ENCODE data around the gene CEP112.
"Not testable (repeated sequence)": the region's sequence is repeated elsewhere in the genome, so short reads cannot be mapped to it uniquely, and the experiment has no call there.

CEP112 gene

GRCh38 chr17:66088173-66088572, 103.8 kb downstream of the CEP112 start:
- H3K27me3 Mint-ChIP-seq, result no peaks in the 10 kb centered on the region
- H3K9me3 Mint-ChIP-seq, result peaks cover 14% of the 10 kb centered on the region
- H3K4me3 Mint-ChIP-seq, result no peak overlapping the region

GRCh38 chr17:66087073-66087472, 104.9 kb downstream of the CEP112 start:
- Mint-ChIP-seq H3K27me3 (no peaks in the 10 kb centered on the region), H3K36me3 (ENCODE audit: low read depth) (no peaks in the 10 kb centered on the region), H3K9me3 (peaks cover 17% of the 10 kb centered on the region), H3K4me1 (ENCODE audit: low read depth) (no peaks in the 10 kb centered on the region), H3K27ac (no peak overlapping the region), H3K4me3 (no peak overlapping the region)
- DNase-seq, result no peak

More at GRCh38 chr17:66088173-66088572, 103.8 kb downstream of the CEP112 start:
- Mint-ChIP-seq H3K27ac (no peak overlapping the region), H3K36me3 (ENCODE audit: low read depth) (no peaks in the 10 kb centered on the region), H3K4me1 (ENCODE audit: low read depth) (no peaks in the 10 kb centered on the region)
- DNase-seq, result no peak

GRCh38 chr17:66085221-66085620, 106.7 kb downstream of the CEP112 start:
- Mint-ChIP-seq H3K27me3 (no peaks in the 10 kb centered on the region), H3K4me1 (ENCODE audit: low read depth) (no peaks in the 10 kb centered on the region), H3K27ac (no peak overlapping the region), H3K36me3 (ENCODE audit: low read depth) (no peaks in the 10 kb centered on the region), H3K4me3 (no peak overlapping the region), H3K9me3 (peaks cover 18% of the 10 kb centered on the region)
- DNase-seq, result no peak

DNA sequence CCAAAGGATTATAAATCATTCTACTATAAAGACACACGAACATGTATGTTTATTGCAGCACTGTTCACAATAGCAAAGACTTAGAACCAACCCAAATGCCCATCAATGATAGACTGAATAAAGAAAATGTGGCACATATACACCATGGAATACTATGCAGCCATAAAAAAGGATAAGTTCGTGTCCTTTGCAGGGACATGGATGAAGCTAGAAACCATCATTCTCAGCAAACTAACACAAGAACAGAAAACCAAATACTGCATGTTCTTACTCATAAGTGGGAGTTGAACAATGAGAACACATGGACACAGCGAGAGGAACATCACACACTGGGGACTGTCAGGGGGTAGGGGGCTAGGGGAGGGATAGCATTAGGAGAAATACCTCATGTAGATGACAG, 111.3 kb downstream of the CEP112 start:
- not testable (repeated sequence) for H3K9me3 Mint-ChIP-seq; H3K4me3 Mint-ChIP-seq; H3K27ac Mint-ChIP-seq; H3K27me3 Mint-ChIP-seq; DNase-seq; H3K36me3 Mint-ChIP-seq (ENCODE audit: low read depth)
- peaks cover 16% of the 10 kb centered on the region for H3K4me1 Mint-ChIP-seq (ENCODE audit: low read depth)

DNA sequence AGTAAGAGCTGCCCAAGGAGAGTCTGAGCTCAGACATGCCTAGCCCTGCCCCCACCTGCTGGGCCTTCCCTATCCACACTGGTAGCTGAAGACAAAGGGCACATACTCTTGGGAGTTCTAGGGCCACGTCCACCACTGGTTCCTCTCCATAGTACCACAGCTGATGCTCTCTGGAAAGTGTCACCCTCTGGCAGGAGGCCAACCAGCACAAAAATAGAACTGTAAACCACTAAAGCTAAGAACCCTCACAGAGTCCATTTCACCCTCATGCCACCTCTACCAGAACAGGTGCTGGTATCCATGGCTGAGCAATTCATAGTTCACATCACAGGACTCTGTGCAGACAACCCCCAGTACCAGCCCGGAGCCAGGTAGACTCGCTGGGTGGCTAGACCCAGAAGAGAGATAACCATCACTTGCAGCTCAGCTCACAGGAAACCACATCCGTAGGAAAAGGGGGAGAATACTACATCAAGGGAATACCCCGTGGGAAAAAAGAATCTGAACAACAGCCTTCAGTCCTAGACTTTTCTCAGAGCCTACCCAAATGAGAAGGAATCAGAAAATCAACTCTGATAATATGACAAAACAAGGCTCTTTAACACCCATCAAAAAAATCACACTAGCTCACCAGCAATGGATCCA, 115.3 kb downstream of the CEP112 start:
- Mint-ChIP-seq H3K9me3 (peaks cover 4% of the 10 kb centered on the region), H3K4me1 (ENCODE audit: low read depth) (peaks cover 16% of the 10 kb centered on the region), H3K27ac (no peak overlapping the region), H3K36me3 (ENCODE audit: low read depth) (no peaks in the 10 kb centered on the region), H3K27me3 (no peaks in the 10 kb centered on the region), H3K4me3 (no peak overlapping the region)
- DNase-seq, result no peak

GRCh38 chr17:66073384-66073783, 118.5 kb downstream of the CEP112 start:
- peaks cover 16% of the 10 kb centered on the region for H3K4me1 Mint-ChIP-seq (ENCODE audit: low read depth)

GRCh38 chr17:66063686-66064085, 128.2 kb downstream of the CEP112 start:
- Mint-ChIP-seq H3K4me1 (ENCODE audit: low read depth) (no peaks in the 10 kb centered on the region), H3K27ac (no peak overlapping the region), H3K27me3 (no peaks in the 10 kb centered on the region), H3K9me3 (no peaks in the 10 kb centered on the region), H3K4me3 (no peak overlapping the region), H3K36me3 (ENCODE audit: low read depth) (no peaks in the 10 kb centered on the region)
- no peak for DNase-seq

More at GRCh38 chr17:66073384-66073783, 118.5 kb downstream of the CEP112 start:
- Mint-ChIP-seq H3K27ac (no peak overlapping the region), H3K36me3 (ENCODE audit: low read depth) (no peaks in the 10 kb centered on the region), H3K27me3 (no peaks in the 10 kb centered on the region), H3K4me3 (no peak overlapping the region), H3K9me3 (no peaks in the 10 kb centered on the region)
- DNase-seq, result no peak

DNA sequence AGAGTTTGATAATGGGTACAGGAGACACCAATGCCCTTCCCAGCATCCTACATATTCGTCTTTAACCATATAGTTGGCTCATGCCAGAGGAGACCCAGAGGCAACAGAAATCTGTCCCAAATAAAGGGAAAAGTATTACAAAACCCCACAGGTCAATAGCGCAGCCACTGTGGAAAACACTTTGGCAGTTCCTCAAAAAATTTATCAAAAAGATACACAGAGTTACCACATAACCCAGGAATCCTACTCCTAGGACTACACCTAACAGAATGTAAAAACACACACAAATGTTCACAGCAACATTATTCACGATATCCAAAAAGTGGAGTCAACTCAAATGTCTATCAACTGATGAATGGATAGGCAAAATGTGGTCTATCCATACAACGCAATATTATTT, 135.8 kb downstream of the CEP112 start:
- DNase-seq, result no peak
- H3K27me3 Mint-ChIP-seq, result no peaks in the 10 kb centered on the region
- H3K4me3 Mint-ChIP-seq, result no peak overlapping the region
- H3K4me1 Mint-ChIP-seq (ENCODE audit: low read depth), result no peaks in the 10 kb centered on the region
- no peak overlapping the region for H3K27ac Mint-ChIP-seq
- peaks cover 2% of the 10 kb centered on the region for H3K36me3 Mint-ChIP-seq (ENCODE audit: low read depth)
- no peaks in the 10 kb centered on the region for H3K9me3 Mint-ChIP-seq

GRCh38 chr17:66054242-66054641, 137.7 kb downstream of the CEP112 start:
- H3K27me3 Mint-ChIP-seq, result no peaks in the 10 kb centered on the region
- H3K27ac Mint-ChIP-seq, result no peak overlapping the region
- H3K4me3 Mint-ChIP-seq, result no peak overlapping the region
- DNase-seq, result no peak
- H3K4me1 Mint-ChIP-seq (ENCODE audit: low read depth), result no peaks in the 10 kb centered on the region
- H3K9me3 Mint-ChIP-seq, result peaks cover 9% of the 10 kb centered on the region
- H3K36me3 Mint-ChIP-seq (ENCODE audit: low read depth), result peaks cover 2% of the 10 kb centered on the region

DNA sequence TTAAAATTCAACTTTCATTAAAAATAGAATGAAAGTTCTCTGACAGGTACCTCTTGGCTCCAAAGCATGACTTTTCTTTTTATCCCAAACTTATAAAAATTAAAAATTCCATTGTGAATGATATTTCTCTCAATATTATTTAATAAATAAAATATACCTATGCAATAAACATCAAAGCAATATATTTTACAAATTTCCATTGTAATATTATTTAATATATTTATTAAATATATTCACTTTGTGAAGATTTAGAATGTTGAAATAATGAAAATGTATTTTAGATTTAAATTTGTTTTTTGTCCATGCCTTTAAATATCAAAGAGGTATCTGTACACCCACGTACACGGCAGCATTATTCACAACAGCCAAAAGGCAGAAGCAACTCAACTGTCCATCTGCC, 147.8 kb downstream of the CEP112 start:
- Mint-ChIP-seq H3K9me3 (no peaks in the 10 kb centered on the region), H3K27ac (no peak overlapping the region), H3K36me3 (ENCODE audit: low read depth) (no peaks in the 10 kb centered on the region), H3K27me3 (no peaks in the 10 kb centered on the region), H3K4me1 (ENCODE audit: low read depth) (no peaks in the 10 kb centered on the region), H3K4me3 (no peak overlapping the region)
- DNase-seq, result no peak

DNA sequence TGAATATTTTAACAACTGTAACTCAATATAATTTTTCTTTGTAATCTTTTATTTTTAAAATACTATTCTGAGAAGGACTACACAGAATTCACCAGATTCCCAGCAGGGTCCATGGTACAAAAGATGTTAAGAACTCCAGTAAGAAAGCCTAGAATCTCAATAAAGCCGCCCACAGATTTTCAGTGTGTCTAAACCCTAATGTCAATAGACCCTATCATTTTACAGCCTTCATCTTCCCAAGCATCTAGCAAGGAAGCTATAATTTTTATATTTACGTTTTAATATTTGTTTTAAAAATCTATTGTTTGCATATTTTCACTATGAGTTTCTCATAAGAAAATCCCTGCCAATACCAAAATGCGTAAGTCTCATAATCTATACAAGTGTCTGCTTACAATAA, 148.5 kb downstream of the CEP112 start:
- no peaks in the 10 kb centered on the region for H3K36me3 Mint-ChIP-seq (ENCODE audit: low read depth)
- H3K27me3 Mint-ChIP-seq, result no peaks in the 10 kb centered on the region
- no peak for DNase-seq
- H3K9me3 Mint-ChIP-seq, result no peaks in the 10 kb centered on the region
- no peak overlapping the region for H3K4me3 Mint-ChIP-seq
- H3K4me1 Mint-ChIP-seq (ENCODE audit: low read depth), result no peaks in the 10 kb centered on the region
- no peak overlapping the region for H3K27ac Mint-ChIP-seq

DNA sequence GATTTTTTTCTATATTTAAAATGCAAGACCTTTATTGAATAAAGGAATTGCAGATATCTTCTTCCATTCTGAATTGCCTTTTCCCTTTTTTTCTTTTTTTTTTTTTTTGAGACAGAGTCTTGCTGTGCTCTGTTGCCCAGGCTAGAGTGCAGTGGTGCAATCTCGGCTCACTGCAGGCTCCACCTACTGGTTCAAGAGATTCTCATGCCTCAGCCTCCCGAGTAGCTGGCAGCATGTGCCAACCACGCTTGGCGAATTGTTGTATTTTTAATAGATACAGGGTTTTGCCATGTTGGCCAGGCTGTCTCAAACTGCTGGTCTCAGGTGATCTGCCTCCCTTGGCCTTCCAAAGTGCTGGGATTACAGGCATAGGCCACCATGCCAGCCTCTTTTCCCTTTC, 151.5 kb downstream of the CEP112 start:
- Mint-ChIP-seq H3K4me1 (ENCODE audit: low read depth) (no peaks in the 10 kb centered on the region), H3K4me3 (no peak overlapping the region), H3K27me3 (no peaks in the 10 kb centered on the region), H3K9me3 (no peaks in the 10 kb centered on the region), H3K36me3 (ENCODE audit: low read depth) (no peaks in the 10 kb centered on the region), H3K27ac (no peak overlapping the region)
- no peak for DNase-seq

DNA sequence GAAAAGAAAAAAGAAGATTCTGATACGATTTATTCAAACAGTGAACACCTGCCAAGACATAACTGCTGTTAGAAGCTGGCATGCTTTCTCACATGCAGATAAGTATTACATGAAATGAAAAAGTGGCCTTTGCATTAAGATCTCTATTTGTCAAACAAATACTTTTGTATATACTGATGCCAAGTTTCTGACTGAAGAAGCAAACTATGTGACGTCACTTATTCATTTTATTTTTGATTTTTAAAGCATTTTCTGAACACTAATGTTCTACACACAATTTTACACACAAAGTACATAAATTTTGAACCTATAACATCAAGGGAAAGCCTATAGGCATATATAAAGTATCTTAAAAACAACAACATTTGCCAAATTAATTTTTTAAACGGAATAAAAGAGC, 153.8 kb downstream of the CEP112 start:
- no peaks in the 10 kb centered on the region for H3K27me3 Mint-ChIP-seq
- H3K4me1 Mint-ChIP-seq (ENCODE audit: low read depth), result no peaks in the 10 kb centered on the region
- DNase-seq, result no peak
- no peaks in the 10 kb centered on the region for H3K36me3 Mint-ChIP-seq (ENCODE audit: low read depth)
- H3K4me3 Mint-ChIP-seq, result no peak overlapping the region
- H3K27ac Mint-ChIP-seq, result no peak overlapping the region
- H3K9me3 Mint-ChIP-seq, result no peaks in the 10 kb centered on the region

GRCh38 chr17:66037221-66037620, 154.7 kb downstream of the CEP112 start:
- no peaks in the 10 kb centered on the region for H3K27me3 Mint-ChIP-seq
- no peaks in the 10 kb centered on the region for H3K9me3 Mint-ChIP-seq
- H3K4me3 Mint-ChIP-seq, result no peak overlapping the region
- H3K27ac Mint-ChIP-seq, result no peak overlapping the region
- no peak for DNase-seq
- no peaks in the 10 kb centered on the region for H3K36me3 Mint-ChIP-seq (ENCODE audit: low read depth)
- peaks cover 3% of the 10 kb centered on the region for H3K4me1 Mint-ChIP-seq (ENCODE audit: low read depth)

DNA sequence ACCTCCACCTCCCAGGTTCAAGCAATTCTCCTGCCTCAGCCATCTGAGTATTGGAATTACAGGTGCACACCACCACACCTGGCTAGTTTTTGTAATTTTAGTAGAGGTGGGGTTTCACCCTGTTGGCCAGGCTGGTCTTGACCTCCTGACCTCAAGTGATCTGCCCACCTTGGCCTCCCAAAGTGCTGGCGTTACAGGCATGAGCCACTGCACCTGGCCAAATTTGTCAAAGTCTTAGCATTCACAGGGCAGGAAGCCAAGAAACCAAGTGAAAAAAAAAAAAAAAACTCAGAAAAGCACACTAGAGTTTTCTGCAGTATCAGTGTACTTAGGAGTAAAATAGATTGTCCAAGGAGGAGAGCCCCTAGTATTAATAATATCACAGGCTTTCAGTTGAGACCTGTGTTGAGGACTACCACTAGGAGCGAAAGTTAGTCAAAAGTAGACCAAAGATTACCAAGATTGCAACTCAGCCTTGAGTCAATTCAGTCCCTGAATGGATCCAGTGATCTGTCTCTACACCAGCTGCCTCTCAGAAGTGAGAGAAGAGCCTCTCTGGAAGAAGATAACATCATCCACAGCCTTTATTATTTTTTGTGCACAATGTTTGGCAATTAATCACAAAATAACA, 159.7 kb downstream of the CEP112 start:
- DNase-seq, result no peak
- peaks cover 5% of the 10 kb centered on the region for H3K4me1 Mint-ChIP-seq (ENCODE audit: low read depth)
- H3K27ac Mint-ChIP-seq, result peak overlapping the region; percentile 14
- H3K36me3 Mint-ChIP-seq (ENCODE audit: low read depth), result no peaks in the 10 kb centered on the region
- no peak overlapping the region for H3K4me3 Mint-ChIP-seq
- H3K27me3 Mint-ChIP-seq, result no peaks in the 10 kb centered on the region
- H3K9me3 Mint-ChIP-seq, result no peaks in the 10 kb centered on the region

Data from activated T-cell treated with anti-CD3 and anti-CD28 coated beads, Interleukin-2, amount 50 U/mL, for 24 hours (primary cell).